GM18520 (cell line): ENCODE data around the gene SOX15.

ENCODE experiments used
- ATAC-seq: cut with Tn5 transposase; IDR thresholded peaks from one replicate; pipeline ENCODE4 v1.9.1; 2021; ENCODE audit not compliant: unreplicated experiment

Gene SOX15

GRCh38 chr17:7559320-7560171 lies 30.3 kb downstream of the SOX15 start:
- no peak for ATAC-seq

- ATAC-seq, result no peak
Measured at GRCh38 chr17:7558544-7559319, 31.2 kb downstream of the SOX15 start, which contains the start of gene TNFSF13. TNFSF13 (plus strand) TSS chr17:7558750; CDS start chr17:7559040, 290 bp downstream.

- no peak for ATAC-seq
Measured at GRCh38 chr17:7557775-7558543, 31.9 kb downstream of the SOX15 start.

GRCh38 chr17:7557147-7557764 lies 32.6 kb downstream of the SOX15 start:
- ATAC-seq, result no peak

- no peak for ATAC-seq
Measured at GRCh38 chr17:7556627-7557026, 33.3 kb downstream of the SOX15 start.

GRCh38 chr17:7555320-7555948 lies 34.5 kb downstream of the SOX15 start:
- ATAC-seq, result no peak

GRCh38 chr17:7553356-7553755 lies 36.5 kb downstream of the SOX15 start:
- no peak for ATAC-seq

- ATAC-seq, result peak; percentile 60
Measured at GRCh38 chr17:7552621-7553051, 37.3 kb downstream of the SOX15 start.

GRCh38 chr17:7551396-7551795 lies 38.5 kb downstream of the SOX15 start:
- no peak for ATAC-seq

GRCh38 chr17:7550344-7550743 lies 39.5 kb downstream of the SOX15 start:
- ATAC-seq, result no peak

- ATAC-seq, result no peak
Measured at GRCh38 chr17:7549401-7550055, 40.4 kb downstream of the SOX15 start.

GRCh38 chr17:7548585-7549400 lies 41.1 kb downstream of the SOX15 start, which contains the start of gene TNFSF12:
TNFSF12 (plus strand) TSS chr17:7549058; CDS start chr17:7549154, 96 bp downstream.
- no peak for ATAC-seq

- no peak for ATAC-seq
Measured at GRCh38 chr17:7544911-7545310, 45.0 kb downstream of the SOX15 start.

- ATAC-seq, result no peak
Measured at GRCh38 chr17:7541074-7541621, 48.7 kb downstream of the SOX15 start.

GRCh38 chr17:7538891-7539545 lies 50.9 kb downstream of the SOX15 start:
- ATAC-seq, result no peak
